Stimulated activated CD4-positive, alpha-beta T cell treated with anti-CD3 and anti-CD28 coated beads, Interleukin-12 subunit alpha, Interleukin-12 subunit beta, amount 100 ng/mL, for 48 hours (primary cell): ENCODE results near the gene AHNAK.
"Not testable (repeated sequence)": the region's sequence is repeated elsewhere in the genome, so short reads cannot be mapped to it uniquely, and the experiment has no call there.

Experiments
- DNase-seq, 3 donors: peaks; one replicate each; pipeline ENCODE4 v3.0.0-alpha.2; 2020; ENCODE audit warnings: low read depth in 2 of 3, low spot score in 1 of 3

Gene AHNAK, protein sequence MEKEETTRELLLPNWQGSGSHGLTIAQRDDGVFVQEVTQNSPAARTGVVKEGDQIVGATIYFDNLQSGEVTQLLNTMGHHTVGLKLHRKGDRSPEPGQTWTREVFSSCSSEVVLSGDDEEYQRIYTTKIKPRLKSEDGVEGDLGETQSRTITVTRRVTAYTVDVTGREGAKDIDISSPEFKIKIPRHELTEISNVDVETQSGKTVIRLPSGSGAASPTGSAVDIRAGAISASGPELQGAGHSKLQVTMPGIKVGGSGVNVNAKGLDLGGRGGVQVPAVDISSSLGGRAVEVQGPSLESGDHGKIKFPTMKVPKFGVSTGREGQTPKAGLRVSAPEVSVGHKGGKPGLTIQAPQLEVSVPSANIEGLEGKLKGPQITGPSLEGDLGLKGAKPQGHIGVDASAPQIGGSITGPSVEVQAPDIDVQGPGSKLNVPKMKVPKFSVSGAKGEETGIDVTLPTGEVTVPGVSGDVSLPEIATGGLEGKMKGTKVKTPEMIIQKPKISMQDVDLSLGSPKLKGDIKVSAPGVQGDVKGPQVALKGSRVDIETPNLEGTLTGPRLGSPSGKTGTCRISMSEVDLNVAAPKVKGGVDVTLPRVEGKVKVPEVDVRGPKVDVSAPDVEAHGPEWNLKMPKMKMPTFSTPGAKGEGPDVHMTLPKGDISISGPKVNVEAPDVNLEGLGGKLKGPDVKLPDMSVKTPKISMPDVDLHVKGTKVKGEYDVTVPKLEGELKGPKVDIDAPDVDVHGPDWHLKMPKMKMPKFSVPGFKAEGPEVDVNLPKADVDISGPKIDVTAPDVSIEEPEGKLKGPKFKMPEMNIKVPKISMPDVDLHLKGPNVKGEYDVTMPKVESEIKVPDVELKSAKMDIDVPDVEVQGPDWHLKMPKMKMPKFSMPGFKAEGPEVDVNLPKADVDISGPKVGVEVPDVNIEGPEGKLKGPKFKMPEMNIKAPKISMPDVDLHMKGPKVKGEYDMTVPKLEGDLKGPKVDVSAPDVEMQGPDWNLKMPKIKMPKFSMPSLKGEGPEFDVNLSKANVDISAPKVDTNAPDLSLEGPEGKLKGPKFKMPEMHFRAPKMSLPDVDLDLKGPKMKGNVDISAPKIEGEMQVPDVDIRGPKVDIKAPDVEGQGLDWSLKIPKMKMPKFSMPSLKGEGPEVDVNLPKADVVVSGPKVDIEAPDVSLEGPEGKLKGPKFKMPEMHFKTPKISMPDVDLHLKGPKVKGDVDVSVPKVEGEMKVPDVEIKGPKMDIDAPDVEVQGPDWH (N-terminal part only)

DNA sequence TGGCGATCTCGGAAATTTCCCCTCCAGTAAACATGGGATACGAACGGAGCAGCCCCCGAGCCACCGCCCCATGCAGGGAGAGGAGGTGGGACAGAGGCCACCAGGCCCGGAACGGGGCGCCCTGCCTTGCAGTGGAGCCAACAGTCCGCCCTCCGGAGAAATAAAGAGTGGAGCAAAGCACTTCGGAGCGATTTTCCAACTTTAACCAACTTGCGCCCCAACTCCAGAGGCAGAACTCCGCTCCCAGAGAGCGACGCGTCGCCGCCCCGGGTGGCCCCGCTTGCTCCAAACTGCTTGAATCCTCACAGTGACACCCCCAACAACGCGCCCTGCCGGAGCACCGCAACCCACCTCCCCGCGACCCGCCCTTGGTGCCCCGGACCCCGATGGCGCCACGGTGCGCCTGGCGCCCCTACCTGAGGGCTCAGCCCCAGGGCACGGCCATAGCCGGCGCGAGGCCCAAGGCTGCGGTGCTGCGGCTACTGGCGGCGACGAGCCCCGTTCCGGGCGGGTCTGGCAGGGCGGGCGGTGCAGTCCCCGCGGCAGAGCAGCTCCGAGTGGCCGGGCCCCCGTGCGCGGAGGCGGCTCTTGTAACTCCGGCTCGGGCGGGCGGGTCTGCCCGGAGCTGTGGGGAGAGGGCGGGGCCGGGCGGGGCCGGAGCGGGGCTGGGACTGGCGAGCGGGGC is at the start of gene AHNAK:
TSS of gene AHNAK (minus strand) at position 563 of the 685 bp plus-strand sequence. CDS start 10,708 bp downstream, outside the sequence.
- peak in 1 of 3 donors; percentile 71 for DNase-seq

DNA sequence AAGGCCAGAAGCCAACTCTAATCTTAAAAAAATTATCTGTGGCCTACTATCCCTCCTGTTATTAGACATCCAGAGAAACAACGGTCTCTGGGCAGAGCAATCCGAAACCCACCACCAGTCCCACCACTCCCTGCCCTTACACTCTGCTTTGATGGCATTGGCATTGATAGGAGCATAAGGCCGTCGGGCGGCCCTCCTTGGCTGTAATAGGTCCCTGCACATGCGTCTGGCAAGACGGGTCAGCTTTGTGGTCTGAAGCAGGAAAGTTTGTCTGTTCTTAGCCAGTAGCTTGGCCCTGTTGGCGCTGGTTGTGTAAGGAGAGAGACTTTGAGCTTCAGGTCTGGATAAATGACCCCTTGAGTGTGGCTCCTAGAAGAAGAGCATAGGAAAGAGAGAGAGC is 48.5 kb upstream of the AHNAK start:
- no peak for DNase-seq

DNA sequence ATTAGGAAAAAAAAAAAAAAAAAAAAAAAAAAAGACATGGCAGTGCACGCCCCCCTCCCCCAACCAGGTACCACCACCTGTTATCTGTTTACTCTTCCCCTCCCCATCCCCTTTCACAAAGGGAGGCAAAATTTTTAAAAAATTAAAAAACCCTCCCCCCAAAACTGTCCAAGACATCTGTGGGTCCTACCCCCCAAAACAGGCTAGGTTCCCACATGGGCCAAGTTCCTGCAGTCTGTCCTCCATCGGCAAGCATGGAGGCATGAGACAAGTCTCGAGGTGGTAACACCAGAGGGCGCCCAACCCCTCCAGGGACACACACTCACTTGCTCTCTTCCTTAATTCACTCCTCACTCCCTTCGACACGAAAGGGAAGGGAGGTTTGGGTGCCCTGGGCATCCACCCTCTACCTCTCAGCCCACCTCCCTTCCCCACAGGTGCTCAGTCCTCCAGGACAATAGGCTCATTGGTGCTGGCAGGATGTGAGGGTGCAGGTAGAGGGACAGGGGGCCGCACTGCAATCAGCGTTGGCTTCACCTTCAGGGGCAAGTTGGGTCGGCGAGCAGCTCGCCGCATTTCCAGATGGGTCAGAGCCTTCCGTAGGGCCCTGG is 46.9 kb upstream of the AHNAK start:
- peak; percentile 70 to 76 (median 70) for DNase-seq

DNA sequence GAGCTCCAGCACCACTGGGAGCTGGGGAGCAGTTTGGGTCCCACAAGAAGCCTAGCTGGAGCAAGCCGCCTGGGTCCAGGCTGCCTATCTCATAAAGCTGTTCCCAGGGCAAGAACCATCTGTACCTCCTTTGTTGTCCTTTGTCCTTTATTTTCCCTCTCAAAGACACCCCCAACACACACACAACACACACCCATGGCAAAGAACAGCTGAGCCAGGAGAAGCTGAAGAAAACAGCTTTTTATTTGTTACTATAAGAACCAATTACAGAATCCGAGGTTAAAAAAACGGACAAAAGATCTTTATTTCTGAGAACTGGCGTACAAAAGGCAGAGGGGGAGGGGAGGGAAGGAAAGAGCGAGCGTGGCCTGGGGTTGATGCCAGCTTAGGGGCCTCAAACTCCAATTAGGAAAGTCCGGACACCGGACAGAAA is 46.4 kb upstream of the AHNAK start:
- DNase-seq, result no peak

DNA sequence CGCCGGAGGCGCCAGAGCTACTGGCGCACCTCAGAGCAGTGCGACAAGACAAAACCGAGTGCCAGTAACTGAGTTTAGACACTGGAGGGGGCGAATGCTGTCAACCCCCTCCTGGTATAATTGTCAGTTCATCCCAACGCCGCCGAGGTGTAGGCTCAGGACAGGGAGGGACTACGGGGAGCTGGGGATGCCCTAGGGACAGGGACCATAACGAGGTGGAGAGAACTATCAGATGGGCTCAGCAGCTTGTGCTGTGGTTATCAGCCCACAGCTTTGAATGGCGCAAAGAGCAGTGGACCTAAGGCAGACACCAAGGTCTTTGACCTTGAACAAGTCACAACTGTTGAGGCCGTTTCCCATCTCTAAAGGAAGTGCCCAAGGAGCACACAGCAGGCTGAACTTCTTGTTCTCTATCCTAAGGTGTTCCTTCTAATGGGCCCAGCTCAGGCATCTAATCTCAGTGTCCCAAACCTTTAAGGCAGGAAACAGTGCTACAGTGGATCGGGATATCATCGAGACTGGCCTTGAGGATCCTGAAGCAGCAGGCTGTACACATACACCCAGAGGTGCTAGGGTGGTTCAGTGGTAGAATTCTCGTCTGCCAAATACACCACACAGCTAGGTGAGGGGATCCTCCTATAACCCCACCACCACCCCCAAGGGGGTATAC is 45.7 kb upstream of the AHNAK start:
- DNase-seq, result no peak

DNA sequence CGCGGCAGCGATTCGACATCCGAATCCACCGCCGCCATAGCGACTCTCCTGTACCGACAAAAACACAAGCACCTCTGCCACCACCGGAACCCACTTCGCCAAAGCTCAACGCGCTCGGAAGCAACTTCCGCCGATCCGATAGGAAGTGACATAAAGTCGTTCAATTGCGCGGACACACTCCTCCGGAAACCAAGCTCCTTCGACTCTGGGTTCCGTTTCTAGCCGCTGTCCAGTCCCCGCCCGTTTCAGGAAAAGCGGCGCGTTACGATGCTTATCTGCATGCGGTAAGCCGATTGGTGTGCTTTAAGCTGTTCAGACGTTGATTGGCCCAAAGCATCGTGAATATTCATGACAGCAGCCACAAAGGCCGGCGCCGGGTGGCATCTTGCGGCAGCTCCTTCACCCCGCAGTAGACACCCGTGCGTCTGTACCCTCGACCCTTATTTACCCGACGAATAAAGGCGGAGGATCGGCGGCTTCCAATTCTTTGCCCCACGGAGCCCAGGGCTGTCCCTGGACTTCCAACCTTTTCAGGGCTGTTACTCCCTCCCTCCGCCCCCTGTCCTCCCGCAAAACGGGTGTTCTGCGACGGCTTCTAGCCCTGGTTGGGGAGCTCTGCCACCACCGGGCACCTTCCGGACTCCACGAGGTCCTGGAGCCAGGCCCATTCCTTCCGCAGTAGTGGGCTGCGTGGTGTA is 45.0 kb upstream of the AHNAK start, which contains the start of gene TUT1:
TSS of gene TUT1 (minus strand) at position 76 of the 698 bp plus-strand sequence. CDS start at position 38, 38 bp downstream.
- DNase-seq, result peak; percentile 91 to 97 (median 95)

DNA sequence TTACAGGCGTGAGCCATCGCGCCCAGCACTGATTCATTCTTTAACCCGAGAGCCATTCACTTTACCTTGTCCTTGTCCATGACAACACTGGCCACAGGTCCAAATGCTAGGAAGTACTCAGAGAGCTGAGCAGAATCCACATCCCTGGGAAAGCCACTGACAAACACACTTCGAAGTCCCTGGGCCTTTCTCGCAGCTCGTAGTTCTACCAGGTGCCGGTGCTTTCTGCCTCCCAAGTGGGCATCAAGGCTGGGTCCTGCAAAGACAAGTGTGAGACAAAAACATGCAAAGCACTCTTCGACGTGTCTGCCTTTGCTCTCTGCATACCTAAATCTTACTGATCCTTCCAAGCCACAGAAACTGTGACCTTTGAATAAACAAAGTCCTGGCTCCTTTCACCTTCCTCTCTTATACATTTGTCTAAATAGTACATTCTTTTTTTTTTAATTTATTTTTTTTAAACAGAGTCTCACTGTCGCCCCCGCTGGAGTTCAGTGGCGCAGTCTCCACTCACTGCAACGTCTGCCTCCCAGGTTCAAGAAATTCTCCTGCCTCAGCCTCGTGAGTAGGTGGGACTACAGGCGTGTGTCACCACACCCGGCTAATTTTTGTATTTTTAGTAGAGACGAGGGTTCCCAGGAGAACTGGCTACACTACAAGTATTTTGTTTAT is 42.5 kb upstream of the AHNAK start:
- no peak for DNase-seq

DNA sequence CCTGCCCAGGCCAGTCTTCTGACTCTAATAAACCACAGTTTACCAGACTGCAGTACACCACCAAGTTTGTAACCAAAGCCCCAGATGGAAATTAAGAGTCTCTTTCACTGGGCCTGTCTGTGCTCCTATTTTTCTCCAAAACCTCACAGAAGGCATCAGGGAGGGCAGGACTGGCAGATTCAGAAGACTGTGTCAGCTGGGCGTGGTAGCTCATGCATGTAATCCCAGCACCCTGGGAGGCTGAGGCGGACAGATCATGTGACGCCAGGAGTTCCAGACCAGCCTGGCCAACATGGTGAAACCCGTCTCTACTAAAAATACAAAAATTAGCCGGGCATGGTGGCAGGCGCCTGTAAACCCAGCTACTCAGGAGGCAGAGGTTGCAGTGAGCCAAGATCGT is 38.8 kb upstream of the AHNAK start:
- not testable (repeated sequence) for DNase-seq

DNA sequence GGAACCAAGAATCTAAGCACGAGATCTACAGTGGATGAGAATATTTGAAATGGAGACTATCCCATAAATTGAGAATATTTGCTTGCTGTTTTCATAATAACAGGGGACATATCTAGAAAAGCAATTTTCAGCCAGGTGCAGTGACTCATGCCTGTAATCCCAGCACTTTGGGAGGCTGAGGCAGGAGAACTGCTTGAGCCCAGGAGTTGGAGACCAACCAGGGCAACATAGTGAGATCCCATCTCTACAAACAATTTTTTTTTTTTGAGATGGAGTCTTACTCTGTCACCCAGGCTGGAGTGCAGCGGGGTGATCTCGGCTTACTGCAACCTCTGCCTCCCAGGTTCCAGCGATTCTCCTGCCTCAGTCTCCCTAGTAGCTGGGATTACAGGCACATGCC is 35.1 kb upstream of the AHNAK start:
- DNase-seq, result not testable (repeated sequence)

DNA sequence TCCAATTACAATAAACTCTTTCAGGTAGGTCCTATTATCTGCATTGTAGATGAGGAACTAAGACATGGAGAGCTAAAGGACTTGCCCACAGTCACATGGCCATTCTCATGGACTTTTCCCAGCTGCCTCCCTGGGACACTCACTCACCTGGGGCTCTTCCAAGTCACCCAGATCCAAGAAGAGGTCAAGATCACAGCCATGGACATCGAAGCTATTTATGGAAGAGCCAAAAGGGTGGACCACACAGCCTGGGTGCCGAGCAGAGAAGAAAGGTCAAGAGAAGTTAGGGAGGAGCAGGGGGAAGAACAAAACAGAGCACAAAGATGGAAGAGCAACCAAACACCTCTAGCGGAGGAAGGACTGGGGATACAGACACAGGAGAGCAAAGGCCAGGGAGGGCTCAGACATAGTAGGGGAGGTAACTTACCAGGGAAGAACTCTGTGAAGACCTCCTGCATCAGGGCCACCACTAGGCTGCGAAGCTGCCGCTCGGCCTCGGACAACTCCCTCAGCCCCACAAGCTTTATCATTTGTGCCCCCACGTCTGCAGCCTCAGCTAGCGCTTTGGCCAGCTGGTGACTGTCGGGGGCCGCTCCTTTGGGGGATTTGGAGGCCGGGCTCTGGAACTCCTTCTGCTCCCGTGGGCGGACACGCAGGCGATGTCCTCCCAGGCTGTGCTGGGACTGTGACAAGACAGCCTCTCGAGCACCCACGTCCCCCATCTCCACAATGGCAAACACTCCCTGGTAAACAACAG is 34.5 kb upstream of the AHNAK start:
- DNase-seq, result no peak

DNA sequence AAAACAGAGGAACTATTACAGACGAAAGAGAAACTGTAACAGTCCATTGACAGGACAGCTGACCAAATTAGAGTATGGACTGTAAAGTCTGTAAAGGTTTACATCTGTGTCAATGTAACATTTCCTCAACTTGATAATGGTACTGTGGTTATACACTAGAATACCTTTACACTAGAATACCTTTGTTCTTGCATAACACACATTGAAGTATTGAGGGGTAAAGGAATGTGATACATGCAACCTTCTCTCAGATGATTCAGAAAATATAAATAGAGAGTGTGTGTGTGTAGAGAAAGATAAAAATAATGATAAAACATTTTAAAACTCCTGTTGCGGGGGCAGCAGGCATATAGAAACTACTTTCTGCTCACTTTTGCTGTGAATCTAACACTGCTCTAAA is 32.6 kb upstream of the AHNAK start:
- no peak for DNase-seq

DNA sequence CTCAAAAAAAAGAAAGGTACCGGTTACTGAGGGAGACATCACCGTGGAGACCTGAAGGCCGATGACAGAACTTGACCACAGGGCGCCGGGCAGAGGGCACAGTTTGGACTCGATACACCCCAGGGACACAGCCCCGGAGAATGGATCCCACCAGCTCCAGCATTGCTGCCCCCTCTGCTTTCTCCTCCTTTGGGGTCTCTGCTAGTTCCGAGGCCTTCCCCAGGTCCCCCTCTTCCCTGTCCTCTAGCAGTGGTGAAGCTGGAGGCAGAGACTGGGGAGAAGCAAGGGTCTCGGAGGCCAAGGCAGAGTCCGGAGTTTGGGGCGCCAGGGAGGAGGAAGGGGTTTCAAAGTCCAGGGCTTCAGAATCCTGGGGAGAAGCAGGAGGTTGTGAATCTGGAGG is 31.9 kb upstream of the AHNAK start:
- DNase-seq, result no peak

DNA sequence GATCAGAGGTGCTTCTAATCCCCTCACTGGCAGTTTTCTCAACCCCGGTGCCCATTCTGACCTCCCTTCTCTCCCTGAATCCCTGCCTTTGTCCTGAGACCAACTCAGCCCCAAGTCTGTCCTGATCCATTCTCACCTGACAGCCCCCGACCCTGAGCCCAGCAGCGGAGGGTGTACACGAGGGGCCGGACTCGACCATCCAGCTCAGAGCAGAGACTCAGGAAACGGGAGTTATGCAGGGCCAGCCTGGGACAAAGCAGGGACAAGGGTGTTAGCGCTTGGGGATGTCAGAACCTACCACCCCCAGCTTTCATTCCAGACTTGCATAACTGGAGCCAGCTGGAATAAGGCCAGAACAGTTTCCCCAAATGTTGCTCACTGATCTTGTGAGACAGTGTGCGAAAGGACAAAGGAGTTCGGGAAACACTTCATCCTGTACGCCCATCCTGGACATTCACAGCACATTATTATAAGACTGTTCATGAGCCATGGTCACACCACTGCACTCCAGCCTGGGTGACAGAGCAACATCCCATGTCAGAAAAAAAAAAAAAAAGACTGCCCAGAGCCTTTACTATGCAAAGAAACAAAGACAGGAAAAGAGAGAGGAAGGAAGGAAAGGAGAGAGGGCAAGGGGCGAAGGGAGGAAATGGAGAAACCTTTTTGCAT is 30.6 kb upstream of the AHNAK start:
- no peak for DNase-seq

DNA sequence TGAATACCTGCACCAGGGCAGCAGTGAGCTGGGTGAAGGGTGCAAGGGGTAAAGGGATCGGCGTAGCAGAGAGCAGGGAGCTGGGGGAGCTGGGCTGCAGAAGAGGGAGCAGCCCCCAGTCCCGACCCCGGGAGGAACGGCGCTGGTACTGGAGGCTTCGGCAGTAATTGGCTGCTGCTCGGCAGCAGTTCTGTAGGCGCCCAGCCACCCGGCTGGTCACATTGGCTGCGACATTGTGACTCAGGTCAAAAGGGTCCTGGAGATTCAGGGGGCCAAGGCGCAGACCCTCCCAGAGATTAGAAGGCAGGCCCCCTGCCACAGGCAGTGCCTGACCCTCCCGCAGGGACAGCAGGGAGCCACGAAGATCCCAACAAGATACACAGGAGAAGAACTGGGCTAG is 29.2 kb upstream of the AHNAK start:
- DNase-seq, result no peak

DNA sequence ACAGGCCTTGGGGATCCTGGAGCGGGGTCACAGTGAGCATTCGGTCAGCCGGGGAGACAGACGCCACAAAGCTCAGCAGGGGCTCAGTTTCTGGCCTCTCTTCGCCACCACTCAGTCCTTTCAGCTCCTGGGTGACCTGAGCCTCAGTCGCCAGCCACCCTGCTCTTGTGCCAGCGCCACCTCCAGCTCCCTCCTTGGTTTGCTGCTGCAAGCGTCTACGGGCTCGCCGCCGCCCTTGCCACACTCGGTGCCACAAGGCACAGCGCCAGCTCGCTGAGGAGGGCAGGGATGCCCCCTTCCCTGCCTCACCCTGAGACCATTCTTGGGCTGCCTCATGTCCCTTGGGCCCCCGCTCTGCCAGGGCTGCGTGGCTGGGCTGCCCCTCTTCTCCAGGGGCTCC is 28.6 kb upstream of the AHNAK start:
- DNase-seq, result no peak

DNA sequence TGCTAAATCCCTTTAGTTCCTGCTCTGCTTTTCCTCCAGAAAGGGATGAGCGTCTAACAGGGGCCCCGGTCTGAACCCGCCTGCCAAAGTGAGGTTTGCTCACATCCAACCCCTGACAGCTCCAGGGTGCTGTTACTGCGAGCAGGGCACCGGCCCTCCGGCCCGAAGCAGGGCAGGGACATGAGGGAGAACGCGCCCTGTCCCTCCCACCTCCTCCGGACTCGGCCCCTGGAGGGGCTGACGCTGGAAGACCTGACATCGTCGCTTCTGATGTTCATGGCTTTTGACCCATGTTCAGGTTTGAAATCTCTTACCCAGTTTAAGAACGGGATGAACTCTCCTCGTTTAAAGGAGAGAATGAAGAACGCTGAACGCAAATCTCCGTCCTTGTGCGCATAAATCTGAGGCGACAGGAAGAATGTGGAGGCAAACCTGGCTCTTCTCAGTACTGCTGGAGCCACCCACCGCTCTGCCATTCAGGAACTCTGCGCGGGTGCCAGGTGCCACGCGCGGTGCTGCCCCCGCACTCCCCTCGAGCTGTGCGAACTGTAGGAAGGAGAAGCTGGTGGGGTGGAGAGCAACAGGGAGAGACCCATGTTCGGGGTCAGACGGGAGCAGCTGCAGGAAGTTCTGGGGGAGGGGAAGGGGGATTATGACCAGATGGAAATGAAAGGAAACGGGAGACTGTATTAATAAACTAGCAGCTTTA is 27.9 kb upstream of the AHNAK start:
- DNase-seq, result no peak
